ENCODE measurements around the gene VIT.

VIT gene

GRCh38 chr2:36710858-36711515 is 14.5 kb downstream of the VIT start:
- DNase-seq, result no peak

GRCh38 chr2:36711741-36712314 is 15.3 kb downstream of the VIT start:
- DNase-seq, result no peak

GRCh38 chr2:36713310-36713709 is 16.8 kb downstream of the VIT start:
- no peak for DNase-seq

GRCh38 chr2:36716111-36716510 is 19.6 kb downstream of the VIT start:
- no peak for DNase-seq

GRCh38 chr2:36717603-36718266 is 21.2 kb downstream of the VIT start:
- no peak for DNase-seq

GRCh38 chr2:36727550-36727949 is 31.0 kb downstream of the VIT start:
- DNase-seq, result no peak

DNA sequence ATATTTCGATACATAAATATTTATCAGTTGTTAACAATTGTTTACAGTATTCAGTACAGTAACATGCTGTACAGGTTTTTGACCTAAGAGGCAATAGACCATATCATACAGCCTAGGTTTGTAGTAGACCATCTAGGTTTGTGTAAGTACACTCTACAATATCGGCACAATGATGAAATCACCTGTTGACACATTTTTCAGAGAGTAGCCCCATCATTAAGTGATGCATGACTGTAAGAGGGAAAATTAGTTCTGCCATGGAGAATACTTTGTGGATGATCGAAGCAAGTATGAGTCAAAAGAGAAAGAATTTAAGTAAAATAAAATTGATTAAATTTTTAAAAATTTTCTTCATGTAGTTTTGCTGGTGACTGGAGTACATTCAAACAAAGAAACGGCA is 32.6 kb downstream of the VIT start:
- DNase-seq, result no peak

DNA sequence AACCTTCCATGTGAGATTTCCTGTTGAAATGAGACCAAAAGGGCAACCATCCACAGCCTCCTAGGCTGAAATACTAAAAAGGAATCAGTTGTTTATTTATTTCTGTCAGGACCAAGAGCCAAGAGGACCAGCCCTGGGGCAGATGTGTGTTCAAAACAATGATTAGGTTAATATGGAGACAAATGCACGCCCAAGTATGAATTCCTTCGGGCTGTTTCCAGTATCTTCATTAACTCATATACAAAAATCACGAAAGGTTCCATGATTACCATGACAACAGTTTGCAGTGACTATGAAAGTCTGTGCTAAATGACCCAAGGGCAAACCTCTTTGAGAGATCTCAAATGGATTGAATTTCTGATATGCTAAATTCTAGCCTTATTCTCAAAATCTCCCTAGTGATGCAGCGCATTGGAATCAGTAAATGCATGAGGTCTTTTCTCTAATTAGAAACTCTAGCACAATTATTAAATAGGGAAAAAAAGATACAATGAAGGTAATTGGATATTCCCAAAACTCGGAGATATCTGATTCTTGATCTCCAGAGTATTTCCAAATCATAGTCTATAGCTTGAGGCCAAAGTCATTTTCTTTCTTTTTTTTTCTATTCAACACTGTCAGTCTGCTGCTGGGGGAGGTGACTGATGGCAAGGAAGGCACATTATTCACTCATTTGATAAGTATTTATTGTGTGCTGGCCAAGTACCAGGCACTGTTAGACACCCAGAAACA is 35.6 kb downstream of the VIT start:
- no peak for DNase-seq

GRCh38 chr2:36732673-36733036 is 36.1 kb downstream of the VIT start:
- no peak for DNase-seq

DNA sequence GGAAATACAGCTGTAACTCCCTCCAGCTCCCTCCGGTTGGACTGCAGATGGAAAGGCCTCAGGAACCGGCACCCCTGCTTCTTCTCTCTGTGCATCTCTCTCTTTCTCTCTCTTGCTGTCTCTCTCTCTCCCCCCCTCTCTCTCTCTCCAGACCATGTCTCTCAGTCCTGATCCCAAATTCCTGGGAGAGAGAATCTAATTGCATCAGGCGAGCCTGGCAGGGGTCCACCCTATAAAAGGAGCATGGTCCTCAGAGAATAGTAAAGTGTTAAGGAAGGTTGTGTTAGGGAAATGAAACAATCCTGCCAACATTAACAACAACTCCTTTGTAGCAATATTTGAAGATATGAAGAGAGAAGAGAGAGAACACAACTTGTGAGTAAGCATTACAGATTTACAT is 36.7 kb downstream of the VIT start:
- no peak for DNase-seq

DNA sequence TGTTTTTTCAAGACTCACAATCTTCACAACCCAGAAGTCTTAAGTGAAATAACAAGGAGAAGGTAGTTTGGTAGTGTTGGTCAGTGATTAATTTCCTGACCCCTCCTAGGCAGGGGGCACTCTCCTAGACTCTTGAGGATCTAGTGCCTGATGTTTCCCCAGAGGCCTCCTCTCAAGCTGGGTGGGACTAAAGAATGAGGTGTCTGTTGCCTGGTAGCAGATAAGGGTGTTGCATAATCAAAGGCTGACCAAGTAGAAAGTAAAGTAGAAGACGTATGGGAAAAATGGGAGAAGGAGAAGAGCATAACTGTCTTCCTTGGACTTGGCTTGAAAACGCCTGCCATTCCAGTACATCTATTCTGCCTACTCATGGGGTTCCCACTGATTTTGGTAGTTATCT is 37.8 kb downstream of the VIT start:
- no peak for DNase-seq

DNA sequence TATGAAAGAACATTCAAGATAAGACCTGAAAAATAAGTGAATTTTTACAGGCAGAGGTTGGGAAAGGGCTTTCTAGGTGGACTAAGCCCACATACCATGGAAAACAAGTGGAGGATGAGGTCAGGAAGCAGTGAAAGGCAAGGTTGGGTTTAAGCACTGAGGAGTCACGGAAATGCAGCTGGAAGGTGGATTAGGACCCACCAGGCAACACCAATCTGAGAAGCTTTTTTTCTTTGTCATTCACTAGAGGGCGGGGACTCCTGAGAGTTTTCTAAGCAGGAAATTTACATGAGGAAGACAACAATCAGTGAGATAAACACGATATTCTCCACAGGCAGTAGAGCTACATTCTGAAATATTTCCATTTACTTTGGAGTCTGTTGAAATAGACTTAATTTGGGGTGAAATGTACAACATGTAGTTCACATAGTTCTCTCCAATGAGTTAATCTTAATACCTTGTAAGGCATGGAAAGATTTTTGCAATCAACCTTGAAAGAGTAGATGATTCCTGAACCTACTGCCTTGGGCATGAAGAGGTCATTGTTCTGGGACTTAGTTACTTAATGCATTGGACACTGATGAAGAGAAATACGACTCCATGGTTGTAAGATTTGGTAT is 40.7 kb downstream of the VIT start:
- no peak for DNase-seq

DNA sequence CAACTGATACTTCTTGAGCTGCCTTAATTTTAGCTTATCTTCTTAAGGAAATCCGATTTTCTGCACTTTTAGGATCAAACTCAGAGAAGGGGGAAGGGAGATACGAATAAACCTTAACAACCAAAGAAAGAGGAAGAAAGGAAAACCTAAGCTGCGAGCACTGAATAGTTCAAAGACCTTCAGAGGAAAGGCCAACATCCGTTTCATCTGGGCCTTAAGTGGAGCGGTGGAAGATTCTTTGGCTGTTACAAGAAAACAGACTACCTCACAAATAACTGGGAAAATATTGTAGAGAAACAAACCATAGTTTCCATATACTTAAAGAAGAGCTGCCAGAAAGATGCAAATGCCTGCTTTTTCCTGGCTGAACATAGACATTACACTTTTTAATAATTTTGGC is 43.6 kb downstream of the VIT start:
- DNase-seq, result peak in 1 of 2 donors; percentile 4

DNA sequence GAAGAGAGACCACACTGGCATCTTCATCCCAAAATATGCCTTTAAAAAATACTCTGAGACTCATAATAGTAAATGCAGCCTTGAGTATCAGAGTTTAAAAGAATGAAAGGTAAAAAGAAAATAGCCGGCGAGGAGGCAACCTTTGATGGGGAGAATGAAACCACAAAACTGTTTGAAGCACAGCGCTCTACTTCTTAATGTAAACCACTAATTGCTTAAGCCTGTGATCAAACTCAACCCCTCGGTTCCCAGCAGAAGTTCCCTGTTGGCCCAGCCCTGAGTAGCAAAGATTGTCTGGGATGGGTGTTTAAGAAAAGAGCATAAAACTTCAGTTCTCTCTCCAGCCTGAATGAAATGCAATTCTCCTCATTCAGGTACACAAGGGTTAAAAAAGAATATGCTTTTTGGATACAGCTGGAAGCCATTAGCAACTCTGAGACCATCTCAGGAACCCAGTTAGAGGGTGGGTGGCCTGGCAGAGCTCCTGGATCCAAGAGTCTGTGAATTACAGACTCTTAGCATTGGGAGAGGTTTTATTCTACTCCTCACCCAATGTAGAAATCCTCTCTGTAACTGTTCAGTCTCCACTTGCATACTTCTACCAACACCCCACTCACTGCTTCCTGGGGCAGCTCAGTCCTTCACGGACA is 44.8 kb downstream of the VIT start:
- no peak for DNase-seq

DNA sequence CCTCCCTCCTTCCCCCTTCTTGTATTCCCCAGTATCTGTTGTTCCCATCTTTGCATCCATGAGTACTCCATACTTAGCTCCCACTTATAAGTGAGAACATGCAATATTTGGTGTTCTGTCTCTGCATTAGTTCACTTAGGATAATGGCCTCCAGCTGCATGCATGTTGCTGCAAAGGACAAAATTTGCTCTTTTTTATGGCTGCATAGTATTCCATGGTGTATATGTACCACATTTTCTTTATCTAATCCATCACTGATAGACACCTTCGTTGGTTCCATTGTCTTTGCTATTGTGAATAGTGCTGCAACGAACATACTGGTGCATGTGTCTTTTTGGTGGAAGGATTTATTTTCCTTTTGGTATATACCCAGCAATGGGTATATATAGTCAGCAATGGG is 47.4 kb downstream of the VIT start:
- no peak for DNase-seq

DNA sequence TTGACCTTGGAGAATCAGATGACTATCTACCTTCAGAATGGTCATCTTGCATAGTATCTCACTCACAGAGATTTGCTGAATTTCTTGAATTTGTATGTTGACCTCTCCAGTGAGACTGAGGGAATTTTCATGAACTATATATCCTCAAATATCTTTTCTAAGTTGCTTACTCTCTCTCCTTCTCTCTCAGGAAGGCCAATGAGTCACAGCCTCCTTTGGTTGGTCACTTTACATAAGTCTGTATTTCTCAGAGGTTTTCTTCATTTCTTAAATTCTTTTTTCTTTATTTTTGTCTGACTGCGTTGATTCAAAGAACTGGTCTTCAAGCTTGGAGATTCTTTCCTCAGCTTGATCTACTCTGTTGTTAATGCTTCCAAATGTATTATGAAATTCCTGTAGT is 51.7 kb downstream of the VIT start:
- DNase-seq, result no peak

DNA sequence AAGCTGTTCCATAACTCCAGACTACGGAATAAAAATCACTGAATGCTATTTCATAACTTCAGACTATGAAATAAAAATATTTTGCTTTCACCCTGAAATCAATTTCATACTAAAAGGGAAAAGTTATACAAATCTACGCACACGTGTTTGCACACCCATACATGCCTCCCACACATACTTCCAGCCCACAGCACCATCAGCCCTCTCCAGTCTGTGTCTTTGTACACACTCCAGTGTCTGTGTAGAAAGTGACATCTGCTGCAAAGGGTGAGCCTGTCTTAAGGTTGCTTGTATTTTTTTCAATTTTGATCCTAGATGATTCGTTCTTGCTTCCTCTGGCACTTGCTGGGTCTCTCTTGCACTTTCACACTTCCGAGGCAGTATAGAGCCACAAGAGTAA is 53.6 kb downstream of the VIT start:
- DNase-seq, result no peak

DNA sequence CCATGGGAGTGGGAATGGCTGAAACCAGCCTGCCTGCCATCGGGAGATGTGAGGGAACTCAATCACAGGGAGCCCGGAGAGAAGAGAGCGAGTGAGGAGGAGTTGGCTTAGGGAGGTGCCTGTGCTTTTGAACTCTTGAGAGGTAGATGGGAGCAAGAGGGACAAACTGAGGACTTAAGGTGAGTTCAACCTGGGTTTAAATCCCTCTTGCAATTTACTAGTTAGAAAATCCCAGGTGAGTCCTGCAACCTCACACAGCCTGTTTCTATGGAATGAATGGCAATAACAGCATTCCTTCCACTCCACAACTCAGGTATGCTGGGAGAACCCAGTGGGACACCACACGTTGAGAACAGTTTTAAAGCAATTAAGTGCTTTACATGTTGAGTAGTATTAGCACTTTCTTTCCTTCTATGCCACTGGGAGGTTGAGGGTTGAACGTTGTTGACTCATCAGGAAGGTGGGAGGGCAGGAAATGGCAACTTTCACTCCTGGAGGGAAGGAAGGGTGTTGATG is 57.3 kb downstream of the VIT start:
- DNase-seq, result no peak

GRCh38 chr2:36754578-36754977 is 58.1 kb downstream of the VIT start:
- DNase-seq, result no peak

DNA sequence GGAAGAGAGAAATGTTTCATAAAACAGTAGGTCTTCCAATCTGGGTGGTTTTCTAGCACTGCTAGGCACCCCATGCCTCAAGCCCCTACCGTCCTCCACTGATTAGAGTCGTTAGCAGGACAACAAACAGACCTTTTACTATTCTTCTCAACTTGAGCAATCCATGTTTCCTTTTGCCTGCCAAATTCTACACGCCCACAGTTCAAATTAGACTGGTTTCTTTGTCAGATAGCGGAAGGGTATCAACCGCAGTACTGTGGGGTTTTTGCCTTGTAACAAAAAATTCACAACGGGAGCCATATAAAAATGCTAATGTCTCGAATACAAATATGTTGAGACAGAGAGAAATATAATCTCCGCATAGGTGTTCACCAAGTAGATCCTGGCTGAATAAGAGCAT is 59.9 kb downstream of the VIT start:
- DNase-seq, result no peak

DNA sequence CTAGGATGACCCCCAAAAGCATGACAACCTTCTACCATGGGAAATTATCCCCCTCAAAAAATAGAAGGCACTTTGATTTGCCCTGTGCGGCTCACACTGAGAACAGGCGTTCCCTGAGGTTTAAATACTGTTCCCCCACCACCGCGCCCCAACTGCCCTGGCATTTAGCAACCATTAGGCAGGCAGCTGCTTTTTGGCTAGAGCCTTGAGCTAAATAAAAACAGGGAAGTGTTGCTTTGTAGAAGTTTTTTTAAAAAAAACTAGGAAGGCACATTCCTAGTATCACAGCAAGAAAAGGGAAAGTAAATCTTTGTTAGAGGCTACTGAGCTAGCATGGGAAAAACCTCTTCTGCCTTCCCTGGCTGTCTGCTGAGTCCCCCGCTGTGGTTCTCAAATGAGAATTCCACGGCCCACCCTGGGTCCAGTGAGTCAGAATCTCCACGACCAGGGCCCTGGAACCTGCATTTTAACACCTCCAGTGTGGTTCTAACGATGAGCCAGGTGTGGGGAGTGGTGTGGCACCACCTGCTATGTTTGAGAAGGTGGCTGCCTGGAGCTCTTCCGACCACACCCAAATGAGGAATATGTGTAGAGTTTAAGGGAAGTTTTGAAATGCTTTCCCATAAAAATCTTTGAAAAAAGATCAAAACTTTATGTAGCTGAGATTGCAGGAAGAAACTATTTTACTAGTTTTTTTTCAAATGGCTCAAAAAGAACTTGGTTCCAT is 66.4 kb downstream of the VIT start:
- DNase-seq, result no peak

DNA sequence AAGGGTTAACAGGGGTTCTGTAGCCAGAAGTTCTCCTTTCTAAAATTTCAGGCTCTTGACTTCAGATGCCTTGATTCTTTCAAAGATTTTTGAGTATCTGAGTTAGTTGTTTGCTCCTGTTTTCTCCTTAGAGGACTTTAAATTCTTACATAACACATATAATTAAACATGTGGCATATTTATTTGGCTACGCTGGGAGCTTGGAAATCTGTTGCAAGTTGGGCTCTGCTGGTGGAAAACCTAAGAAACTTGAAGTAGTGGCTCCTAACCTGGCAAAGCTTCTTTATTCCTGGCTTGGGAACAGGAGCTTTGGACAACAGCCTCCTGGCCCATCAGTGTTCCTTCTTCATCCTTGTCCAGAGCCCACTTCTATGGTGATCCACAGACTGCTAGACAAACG is 72.6 kb downstream of the VIT start:
- DNase-seq, result no peak
